NB4 (cell line): ENCODE measurements around the gene CAPSL.

Source experiments
- DNase-seq: peaks from one replicate; pipeline ENCODE4 v3.0.0; 2010; ENCODE audit warnings: low read depth
- H3K4me3 ChIP-seq: one replicate; pipeline ENCODE4 v1.5.1; 2011; ENCODE audit warnings: mild to moderate bottlenecking, low read depth, low read length, moderate library complexity
- CTCF ChIP-seq: IDR thresholded peaks from one replicate; pipeline ENCODE4 v1.5.1; 2012; ENCODE audit warnings: low read depth, low read length
- MYC ChIP-seq: IDR thresholded peaks from 2 replicates; pipeline ENCODE4 v1.6.1; 2011; ENCODE audit warnings: low read depth, low read length
- POLR2A ChIP-seq: IDR thresholded peaks from 2 replicates; pipeline ENCODE4 v1.6.1; 2011; ENCODE audit warnings: mild to moderate bottlenecking; ENCODE audit not compliant: insufficient read length; ENCODE audit errors: extremely low read depth
- TF ChIP-seq, protein P1 (sequence below): IDR thresholded peaks from 2 replicates; pipeline ENCODE4 v1.6.1; 2011; ENCODE audit warnings: low read depth, low read length

The CAPSL gene

DNA sequence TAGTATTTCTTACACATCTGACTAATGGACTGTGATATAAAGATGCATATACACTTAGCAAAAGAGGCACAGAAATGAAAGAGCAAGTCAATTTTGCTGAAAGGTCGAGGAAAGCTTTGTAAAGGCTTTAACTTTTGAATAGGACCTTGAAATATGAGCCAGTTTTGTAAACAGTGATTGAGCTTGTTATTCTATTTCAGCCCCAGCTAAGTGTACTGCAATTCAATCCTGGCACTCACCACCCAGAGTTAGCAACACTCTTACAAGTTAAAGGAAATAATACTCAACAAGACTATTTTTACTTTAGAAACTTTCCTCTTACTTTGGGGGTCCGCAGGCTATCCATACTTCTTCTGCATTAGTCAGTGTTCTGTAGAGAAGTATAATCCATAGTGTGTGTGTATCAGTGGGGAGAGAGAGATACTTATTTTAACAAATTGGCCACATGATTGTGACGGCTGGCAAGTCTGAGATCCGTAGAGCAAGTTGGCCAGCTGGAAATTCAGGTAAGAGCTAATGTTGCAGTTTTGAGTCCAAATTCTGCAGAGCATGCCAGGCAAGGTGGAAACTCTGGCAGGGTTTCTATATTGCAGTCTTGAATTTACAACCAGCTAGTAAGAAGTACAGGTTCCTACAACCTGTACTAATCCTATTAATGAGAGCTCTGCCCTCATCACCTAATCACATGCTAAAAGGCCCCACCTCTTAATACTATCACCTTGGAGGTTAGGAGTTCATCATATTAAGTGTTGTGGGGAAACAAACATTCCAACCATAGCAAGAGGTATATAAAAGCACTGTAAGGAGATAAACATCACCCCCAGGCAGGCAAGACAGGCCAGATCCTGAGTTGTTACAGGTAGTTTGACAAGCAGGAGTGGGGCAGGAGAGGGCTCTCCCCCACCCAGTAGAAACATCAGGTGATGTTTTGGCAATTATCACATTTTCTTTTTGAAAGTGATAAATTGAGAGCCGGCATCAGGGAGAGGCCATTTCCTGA is 48.1 kb downstream of the CAPSL start:
- no peak for DNase-seq
- H3K4me3 ChIP-seq, result no peak overlapping the region
- no peak for TF ChIP-seq CTCF
- TF ChIP-seq MYC, result no peak

DNA sequence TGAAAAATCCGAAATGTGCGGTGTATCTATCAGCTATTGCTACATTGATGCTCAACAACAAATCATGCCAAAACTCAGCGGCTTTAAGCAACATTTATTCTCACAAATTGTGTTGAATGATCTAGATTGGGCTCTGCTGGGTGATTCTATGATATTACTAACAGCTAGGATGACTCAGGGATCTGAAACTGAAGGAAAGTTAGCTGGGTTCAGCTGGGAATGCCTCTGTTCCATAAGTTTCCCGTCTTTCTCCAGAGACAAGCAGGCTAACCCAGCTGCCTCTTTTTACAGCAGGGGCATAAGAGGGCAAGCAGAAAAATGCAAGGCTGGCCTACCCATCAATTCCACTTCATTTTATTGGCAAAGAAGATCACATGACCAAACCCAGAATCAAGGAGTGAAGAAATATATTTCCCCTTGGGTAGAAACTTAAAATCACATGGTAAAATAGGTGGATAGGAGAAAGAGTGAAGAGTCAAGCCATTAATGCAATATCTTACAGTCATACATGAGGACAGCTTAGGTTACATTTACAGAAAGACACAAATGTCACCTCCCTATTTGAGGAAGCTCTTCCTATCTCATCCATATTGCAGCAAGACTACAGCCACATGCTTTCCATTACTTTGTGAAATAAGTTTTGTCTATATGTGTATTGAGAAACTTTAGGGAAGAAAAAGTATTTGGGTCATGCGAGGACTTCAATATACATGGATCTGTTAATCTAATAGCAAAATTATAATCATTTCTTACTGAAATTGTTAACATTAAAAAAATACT is 50.9 kb downstream of the CAPSL start:
- DNase-seq, result no peak

GRCh38 chr5:35886381-35886780 is 52.0 kb downstream of the CAPSL start:
- no peak overlapping the region for H3K4me3 ChIP-seq
- no peak for DNase-seq
- TF ChIP-seq, protein P1, sequence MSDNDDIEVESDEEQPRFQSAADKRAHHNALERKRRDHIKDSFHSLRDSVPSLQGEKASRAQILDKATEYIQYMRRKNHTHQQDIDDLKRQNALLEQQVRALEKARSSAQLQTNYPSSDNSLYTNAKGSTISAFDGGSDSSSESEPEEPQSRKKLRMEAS, result no peak
- TF ChIP-seq POLR2A (no peak), CTCF (no peak), MYC (no peak)

More for the DNA sequence above, 50.9 kb downstream of the CAPSL start:
- H3K4me3 ChIP-seq, result no peak overlapping the region
- TF ChIP-seq CTCF, result no peak
- TF ChIP-seq, protein P1, result no peak
- TF ChIP-seq POLR2A, result no peak

- DNase-seq, result no peak
- no peak overlapping the region for H3K4me3 ChIP-seq
- TF ChIP-seq CTCF (no peak), POLR2A (no peak), MYC (no peak)
- TF ChIP-seq, protein P1, result no peak
These were observed 53.6 kb downstream of the CAPSL start for GRCh38 chr5:35884773-35885172.

DNA sequence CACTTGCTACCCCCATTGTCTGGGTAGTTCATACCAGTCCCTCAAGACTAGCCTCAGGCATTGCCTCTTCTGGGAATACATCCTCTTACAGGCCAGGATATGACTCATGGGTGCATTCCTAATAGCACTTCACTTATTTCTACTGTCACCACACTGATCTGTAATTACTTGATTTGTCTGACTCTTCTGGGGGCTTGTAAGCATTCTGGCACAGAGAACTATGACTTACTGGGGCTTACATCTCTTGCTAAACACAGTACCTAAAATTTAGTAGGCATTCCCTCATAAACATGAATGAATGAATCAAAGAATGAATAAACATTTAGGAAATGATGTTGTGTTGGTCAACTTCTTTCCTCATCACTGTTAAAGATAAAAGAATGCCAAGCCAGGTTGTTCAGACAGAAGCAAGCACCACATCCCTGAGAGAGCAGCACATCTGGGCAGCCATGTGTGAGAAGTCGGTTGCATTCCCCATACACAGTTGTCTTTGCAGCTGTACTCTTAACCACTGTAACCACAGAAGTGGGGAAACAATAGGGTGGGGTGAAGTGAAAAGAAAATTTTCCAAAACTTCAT is 54.1 kb downstream of the CAPSL start:
- TF ChIP-seq, protein P1, result no peak
- no peak overlapping the region for H3K4me3 ChIP-seq
- DNase-seq, result peak; percentile 65

DNA sequence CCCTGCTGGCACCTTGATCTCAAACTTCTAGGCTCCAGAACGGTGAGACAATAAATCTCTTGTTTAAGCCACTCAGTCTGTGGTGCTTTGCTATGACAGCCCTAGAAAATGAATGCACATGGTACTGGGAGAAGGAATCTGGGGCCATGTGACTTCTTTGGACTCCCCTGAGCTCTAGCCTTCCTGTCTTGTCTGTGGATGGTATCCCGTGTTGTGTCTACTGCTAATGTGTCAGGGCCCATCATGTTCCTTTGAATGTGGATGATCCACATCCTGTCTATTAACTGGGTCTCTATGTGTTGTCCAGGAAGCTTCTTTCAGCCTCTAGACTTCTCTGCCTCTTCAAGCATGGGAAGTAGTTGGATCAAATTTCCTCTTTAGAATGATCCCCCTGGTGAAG is 56.7 kb downstream of the CAPSL start:
- no peak for DNase-seq
- H3K4me3 ChIP-seq, result no peak overlapping the region
- TF ChIP-seq CTCF, result no peak
